GM18858 (cell line): Measurements from ENCODE around the gene GARIN5B.
A peak's percentile ranks its signal among the peaks of the same experiment; 100 is the strongest.
"Not testable (repeated sequence)": the region's sequence is repeated elsewhere in the genome, so short reads cannot be mapped to it uniquely, and the experiment has no call there.

Experiments used
- ATAC-seq: cut with Tn5 transposase; IDR thresholded peaks from one replicate; pipeline ENCODE4 v1.9.1; 2021; ENCODE audit not compliant: unreplicated experiment

Gene GARIN5B

DNA sequence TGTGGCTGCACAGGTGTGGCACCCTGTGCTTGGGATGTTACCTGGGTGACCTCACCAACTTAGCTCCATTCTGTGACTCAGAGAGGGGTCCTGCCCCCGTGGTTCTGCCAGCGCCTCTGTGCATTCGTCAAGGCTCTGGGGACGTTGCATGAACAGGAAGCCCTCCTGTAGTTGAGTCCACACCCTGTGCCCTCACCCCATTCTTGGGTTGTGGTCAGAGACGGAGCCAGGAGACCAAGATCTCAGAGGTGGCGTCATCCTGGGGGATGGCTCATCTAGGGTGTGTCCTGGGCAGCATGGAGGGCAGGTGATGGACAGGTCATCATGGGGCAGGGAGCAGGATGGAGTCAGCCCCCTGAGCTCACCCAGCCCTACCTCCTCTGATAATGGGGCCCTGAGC, 11.0 kb downstream of the GARIN5B start:
- ATAC-seq, result no peak

DNA sequence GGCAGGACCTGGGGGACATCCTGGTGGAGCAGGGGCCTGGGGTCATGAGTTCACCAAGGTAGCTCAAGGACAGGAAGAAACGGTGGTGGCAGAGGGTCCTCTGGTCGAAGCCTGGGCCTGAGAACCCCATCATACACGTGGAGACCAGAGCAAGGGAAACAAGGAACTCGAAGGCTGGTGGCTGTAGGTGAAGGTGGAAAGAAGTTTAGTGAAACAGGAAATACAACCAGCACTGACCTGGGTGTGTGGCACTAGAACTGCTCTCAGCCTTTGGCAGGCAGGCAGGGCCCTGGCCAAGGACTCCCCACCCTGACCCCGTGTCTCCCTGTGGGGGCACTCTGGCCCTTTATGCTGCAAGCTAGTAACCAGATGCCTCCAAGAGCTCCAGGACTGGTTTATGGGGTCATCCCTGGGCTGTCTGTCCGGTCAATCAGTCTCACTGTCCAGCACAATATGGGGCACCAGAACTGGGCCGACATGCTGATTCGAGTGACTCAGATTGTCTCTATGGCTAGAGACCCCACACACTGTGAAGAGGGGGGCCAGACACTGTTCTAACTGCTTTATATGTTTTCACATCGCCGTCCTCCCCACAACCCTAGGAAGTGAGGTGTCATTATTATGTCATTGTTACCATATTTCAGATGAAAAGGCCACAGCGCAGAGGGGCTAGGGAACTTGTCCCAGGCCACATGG, 12.3 kb downstream of the GARIN5B start:
- ATAC-seq, result no peak

DNA sequence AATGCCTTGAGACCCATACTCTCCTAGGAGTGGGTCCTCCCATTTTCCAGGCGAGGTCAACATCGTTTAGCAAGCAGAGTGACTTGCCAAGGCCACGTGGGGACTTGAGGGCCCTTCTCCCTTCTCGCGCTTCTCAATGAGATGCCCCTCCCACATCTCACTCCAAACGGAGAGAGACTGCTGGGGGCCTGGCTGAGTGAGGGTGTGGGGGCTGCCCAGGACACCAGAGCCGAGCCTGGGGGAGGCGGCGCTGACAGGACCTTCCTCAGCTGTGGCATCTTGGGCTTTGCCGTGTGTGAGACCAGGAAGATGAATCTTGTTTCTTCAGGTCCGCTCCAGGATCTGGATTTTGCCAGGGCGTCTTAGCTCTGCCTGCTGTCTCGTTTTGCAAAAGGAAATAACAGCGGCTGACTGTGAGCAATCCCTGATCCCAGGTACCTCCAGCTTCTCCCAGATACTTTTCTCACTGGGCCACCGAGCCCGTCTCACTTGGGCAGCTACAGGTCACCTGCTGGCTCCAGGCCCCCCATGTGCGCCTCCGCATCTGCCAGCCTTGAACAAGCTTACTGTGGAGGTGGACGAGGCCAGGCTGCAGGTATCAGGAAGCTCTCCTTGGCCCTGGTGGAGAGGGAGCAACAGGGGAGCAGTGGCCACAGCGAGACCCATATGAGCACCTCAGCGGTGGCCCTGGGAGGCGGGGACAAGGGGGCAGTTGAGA, 14.6 kb downstream of the GARIN5B start:
- ATAC-seq, result no peak

DNA sequence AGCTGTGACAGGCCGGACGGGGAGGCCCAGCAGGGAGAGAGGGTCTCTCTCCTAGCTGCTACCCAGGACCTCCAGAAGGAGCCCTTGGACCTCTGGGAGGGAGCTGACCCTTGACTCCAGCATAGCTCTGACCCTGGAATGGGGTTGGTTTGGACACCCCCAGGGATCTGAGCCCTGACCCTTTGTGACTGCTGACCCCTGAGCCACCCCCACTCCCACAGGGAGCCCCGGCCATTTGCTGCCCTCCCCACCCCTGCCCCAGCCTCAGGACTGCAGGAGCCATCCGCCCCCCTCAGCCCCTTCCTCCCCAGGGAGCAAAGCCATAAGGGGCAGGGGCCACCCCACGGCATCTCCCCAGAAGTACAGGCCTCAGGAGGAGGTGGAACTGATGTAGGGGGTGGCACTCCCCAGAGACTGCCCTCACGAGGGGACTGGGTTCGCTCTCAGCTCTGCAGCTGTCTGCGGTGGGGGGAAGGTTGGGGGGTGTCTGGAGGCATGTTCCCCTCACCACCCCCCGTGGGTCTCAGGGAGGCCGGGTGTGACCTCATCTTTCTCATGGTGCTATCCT, 15.5 kb downstream of the GARIN5B start:
- ATAC-seq, result no peak

DNA sequence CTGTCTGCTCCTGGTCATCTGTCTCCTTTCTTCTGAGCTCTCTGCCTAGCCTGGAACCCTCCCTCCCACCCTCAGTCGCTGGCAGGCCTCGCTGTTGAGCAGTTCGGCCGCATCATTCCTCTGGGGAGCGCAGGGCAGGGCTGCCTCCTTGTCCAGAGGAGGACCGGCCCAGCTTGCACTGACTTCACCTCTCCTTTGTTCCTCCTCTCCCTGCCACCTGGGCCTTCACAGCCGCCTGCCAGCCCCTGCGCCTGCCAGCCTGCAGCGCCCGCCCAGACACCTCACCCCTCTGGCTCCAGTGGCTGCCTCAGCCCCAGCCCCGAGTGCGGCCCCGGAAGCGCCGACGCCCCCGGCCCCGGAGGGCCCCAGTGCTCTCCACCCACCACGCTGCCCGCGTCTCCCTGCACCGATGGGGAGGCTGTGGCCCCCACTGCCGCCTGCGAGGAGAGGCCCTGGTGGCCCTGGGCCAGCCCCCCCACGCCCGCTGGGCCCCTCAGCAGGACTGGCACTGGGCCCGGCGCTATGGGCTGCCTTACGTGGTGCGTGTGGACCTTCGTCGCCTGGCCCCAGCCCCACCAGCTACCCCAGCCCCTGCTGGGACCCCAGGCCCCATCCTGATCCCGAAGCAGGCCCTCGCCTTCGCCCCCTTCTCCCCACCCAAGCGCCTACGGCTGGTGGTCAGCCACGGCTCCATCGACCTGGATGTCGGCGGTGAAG, 16.2 kb downstream of the GARIN5B start:
- no peak for ATAC-seq

DNA sequence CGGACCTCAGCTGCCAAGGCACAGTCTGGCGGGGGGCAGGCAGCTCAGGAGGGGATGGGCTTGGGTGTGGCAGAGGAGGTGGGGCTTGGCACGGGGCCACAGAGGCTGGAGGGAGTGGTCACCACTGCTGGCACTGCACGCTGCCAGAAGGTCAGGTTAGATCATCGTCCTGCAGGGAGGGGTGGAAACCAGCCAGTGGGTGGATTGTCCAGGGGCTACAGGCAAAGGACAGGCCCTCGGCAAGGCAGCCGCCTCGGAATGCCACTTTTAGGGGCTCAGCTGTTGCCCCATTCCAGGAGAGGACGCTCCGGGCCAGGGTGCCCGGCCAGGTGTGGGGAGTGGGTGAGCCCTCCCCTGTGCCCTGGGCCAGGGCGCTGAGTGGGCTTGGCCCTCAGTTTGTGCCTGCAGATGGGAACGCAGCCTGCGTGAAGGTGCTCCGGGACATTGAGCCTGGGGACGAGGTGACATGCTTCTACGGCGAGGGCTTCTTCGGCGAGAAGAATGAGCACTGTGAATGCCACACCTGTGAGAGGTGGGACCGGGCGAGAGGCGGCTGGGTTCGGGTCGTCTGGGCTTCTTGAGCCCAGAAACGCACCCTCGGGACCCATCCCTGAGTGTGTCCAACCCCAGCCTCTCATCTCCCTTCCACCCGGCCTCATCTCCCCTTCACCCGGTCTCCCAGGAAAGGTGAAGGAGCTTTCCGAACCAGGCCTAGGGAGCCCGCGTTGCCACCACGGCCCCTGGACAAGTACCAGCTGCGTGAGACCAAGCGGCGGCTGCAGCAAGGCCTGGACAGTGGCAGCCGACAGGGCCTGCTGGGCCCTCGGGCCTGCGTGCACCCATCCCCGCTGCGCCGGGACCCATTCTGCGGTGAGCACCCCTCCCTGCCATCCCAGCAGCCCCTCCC, 17.0 kb downstream of the GARIN5B start:
- no peak for ATAC-seq

DNA sequence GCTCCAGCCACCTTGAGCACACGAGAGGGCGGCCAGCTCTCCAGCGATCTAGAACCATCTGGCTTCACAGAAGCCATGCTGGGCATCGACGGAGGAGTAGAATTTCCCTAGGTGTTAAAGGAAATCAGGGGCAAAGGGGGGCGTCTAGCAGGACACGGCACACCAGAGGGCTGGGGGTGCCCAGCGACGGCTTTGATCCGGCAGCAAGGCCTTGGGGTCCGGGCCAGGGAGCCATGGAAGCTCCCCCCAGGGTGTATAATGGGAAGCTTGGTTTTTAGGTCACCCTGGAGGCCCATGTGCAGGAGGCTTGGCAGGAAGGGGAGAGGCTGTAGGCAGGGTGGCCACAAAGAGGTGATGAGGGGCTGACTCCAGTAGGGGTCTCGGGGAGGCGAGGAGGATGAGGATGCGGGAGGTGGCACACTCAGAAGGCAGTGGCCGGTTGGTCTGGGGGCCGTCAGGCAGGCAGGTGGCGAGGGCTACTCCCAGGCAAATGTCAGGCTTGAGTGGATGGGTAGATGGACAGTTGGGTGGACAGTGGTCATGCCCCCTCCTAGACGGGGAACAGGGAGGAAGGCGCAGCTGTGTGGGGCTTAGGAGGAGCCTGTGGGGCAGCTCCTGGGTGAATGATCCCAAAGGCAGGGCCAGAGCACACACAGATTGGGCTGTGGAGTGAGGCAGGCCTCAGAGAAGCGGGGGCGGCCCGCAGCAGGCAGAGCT, 17.8 kb downstream of the GARIN5B start:
- no peak for ATAC-seq

DNA sequence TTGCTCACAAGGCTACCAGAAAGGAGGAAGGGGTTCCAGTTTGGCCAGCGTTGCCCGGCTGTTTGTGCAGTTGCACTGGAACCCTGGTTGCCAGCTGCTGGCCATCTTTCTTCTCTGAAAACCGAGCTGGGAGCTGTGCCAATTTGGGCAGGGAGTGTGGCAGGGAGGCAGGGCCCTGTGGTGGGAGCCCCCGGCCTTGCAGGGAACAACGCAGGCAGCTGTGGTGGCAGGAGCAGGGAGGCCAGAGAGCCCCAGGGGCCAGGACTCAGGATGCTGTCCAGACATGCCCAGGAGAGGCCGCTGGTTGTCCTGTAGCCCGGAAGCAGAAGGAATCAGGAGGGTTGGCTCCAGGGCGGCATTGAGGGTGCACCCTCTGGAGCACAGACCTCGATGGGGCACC, 18.6 kb downstream of the GARIN5B start:
- no peak for ATAC-seq

DNA sequence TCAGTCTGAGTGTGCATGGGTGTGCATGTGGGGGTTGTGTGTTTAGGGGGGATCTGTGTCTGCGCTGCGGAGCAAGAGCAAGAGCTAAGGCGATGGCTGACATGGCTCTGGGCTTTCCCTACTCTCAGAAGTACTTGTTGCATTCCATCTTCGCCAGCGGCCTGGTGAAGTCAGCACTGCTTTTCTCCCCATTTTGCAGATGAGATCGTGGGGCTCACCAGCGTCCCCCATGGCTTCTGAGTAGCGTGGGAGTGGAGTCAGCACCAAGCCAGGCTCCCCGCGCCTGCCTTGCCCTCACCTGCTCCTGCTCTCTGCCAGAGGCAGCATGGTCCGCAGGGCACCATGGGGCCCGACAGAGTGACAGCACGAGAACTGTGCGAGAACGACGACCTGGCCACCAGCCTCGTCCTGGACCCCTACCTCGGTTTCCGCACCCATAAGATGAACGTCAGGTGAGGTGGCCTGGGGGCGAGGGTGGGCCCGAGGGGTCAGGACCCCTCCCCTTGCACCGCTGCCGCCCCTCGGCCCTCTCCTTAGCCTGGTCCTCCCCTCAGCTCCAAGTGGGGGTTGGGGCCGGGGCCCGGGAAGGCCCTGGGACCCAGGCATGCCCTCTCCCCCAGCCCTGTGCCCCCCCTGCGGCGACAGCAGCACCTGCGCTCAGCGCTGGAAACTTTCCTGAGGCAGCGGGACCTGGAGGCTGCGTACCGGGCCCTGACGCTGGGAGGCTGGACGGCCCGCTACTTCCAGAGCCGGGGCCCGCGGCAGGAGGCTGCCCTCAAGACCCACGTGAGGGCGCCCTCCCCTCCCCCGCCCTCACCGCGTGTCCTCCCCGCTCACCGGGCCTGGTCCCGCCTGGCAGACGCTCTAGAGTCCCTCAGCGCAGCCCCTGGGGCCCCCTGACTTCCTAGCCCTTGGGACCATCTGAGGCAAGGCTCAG, 21.2 kb downstream of the GARIN5B start:
- ATAC-seq, result no peak

DNA sequence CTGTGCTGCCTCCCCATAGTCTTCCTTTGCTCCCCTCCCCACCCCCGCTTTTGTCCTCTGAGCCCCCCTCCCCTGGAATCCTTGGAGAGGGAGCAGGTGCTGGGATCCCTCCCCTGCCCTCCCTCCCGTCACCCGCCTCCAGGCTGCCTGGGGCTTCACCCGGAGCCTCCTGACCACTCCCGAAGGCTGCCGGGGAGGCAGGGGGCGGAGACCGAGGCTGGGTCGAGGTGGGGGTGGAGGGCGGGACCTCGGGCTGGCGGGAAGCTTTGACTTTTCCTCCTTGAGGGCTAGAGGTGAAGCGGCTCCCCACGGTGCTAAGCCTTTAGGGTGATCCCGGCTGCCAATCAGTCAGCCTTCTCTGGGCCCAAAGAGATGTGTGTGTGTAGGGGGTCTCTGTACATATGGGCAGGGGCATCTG, 21.9 kb downstream of the GARIN5B start:
- ATAC-seq, result no peak

DNA sequence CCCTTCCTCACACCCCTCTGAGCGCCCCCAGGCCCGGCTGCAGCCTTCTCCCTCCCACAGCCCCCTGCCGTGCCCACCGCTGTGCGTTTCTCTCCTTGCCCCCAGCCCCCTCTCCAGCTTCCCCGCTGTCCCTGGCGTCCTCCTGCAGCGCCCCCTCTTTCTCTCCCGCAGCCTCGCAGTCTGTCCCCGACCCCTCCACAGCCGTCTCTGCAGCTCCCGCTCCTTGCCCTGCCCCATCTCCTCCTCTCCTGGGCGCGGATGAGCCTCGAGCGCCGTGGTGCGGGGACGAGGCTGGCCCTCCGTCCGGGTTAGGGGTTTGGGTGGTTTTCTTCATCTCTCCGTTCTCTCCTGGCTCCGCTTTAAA, 22.3 kb downstream of the GARIN5B start:
- no peak for ATAC-seq

DNA sequence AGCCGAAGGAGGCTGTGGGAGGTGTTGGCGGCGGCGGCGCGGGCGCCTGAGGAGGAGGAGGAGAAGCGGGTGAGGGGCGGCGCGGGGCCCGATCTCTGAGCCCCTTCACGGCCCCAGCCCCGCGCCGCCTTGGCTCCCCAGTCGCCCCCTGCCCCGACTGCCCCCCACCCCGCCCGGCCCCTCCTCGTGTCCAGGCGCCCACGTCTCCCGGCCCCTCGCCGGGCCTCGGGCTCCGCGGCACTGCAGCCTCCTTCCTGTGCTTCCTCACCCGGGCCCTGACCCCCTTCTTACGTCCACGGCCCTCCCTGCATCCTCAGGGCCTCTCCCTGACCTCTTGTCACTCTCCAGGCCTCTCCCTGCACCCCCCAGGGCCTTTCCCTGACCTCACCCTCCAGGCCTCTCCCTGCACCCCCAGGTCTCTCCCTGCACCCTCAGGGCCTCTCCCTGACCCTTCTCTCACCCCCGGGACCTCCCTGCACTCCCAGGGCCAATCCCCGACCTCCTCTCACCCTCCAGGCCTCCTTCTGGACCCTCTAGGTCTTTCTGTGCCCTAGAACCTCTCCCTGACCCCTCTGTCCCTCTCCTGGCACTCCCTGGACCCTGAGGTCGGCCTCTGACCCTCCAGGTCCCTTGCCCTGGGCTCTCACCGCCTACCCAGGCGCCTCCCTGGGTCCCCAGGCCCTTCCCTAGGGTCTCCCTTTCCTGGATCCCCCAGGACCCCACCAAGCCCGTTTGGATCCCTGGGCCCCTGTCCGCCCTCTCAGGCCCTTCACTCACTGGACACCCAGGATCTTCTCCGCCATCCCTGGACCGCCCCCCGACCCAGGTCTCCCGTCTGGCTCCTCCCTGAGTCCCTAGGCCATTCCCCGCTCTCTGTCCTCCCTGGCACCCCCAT, 22.9 kb downstream of the GARIN5B start:
- no peak for ATAC-seq

DNA sequence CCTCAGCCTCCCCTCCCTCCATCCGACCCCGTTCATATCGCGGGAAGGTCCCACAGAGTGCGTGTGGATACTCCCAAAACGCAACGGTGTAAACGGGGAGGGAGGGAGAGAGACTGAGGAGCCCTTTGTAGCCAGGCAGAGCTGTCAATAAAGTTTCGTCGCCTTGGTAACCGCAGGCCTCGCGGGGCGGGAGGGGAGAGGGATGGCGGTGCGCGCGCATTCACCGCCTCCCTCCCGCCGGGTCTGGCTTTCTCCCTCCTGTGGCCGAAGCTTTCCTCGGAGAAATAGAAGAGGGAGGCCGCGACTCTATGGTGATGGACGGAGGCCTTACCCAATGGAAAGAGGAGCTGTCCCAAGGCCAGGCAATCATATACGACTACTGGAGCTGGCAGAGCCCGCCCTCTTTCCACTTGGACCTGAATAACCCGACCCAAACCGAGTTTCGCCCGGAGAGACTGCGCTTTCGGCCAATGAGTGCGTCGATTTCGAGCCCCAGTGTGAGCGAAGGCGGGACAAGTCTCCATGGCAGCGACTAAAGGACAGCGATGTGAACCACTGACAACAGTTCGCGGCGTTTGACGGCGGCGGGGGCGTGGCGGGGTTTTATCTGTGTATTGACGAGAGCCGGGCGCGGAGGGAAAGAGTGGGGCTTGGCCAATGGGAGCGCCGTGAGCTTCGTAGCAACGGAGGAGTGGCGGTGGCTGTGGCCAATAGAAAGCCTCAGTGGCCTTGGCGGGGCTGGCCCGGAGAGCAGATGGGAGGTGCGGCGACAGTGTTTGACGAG, 23.8 kb downstream of the GARIN5B start, which contains the start of gene KMT5C:
Gene KMT5C (plus strand): TSS at position 772 of the 784 bp plus-strand sequence. CDS start 2,061 bp downstream, outside the sequence.
- ATAC-seq, result peak; percentile 64

DNA sequence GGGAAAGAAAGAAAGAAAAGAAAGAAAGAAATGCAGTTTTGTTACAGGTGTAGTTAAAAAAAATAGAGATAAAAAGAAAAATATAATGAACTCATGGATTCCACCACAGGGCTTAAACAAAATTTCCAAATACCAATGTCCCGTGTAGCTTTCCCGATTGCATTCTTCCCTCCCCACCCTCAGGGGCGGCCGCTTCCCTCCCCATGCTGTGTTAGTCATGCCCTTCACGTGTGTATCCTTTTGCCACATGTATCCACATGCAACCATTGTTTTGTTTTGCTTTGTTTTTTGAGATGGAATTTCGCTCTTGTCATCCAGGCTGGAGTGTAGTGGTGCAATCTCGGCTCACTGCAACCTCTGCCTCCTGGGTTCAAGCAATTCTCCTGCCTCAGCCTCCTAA, 27.0 kb downstream of the GARIN5B start:
- ATAC-seq, result no peak

DNA sequence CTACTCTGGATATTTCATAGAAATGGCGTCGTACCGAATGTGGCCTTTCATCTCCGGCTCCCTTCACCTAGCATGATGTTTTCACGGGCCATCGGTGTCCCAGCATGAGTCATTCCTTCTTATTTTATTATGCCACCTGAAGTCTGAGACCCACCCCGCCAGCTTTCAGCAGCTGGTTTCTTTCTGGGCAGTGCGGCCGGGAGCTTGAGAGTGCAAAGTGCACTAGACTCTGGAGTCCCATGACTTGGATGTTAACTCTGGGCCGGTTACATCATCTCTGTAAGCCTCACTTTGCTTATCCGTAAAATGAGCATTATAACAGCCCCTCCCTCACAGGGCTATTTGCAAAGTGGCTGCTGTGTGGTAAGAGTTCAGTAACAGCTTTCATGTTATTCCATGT, 29.2 kb downstream of the GARIN5B start:
- no peak for ATAC-seq

DNA sequence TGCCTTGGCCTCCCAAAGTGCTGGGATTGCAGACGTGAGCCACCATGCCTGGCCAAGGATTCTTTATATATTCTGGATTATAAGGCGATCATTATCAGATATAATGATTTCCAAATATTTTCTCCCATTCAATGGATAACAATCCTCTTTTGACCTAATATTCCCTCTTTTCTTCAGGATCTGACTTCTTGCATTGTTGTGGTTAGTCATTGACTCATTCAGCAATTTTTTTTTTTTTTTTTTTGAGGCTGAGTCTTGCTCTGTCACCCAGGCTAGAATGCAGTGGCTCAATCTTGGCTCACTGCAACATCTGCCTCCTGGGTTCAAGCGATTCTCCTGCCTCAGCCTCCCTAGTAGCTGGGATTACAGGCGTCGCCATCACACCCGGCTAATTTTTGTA, 33.3 kb downstream of the GARIN5B start:
- not testable (repeated sequence) for ATAC-seq

DNA sequence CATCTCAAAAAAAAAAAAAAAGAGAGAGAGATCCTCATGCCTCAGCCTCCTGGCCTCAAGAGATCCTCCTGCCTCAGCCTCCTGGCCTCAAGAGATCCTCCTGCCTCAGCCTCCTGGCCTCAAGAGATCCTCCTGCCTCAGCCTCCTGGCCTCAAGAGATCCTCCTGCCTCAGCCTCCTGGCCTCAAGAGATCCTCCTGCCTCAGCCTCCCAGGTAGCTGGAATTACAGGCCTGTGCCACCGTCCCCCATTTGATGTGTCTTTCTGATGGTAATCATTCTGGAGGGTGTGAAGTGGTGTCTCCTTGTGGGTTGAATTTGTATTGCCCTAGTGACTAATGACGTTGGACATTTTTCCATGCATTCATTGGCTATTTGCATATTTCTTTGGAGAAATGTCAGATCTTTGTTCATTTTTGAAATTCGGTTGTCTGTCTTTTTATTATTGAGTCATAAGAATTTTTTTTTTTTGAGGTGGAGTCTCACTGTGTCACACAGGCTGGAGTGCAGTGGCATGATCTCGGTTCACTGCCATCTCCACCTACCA, 34.2 kb downstream of the GARIN5B start:
- not testable (repeated sequence) for ATAC-seq
